Progenitor cell of endocrine pancreas (in vitro differentiated cells): ENCODE results near the gene MAP7D1. TPM values are rescaled to one million over a fixed set of nuclear protein-coding genes. Genes with fewer than 3 reads are reported as not detected.

Experiments used
- DNase-seq: peaks from one replicate; pipeline ENCODE4 v3.0.0; 2021; ENCODE audit warnings: low spot score; ENCODE audit not compliant: unreplicated experiment
- H3K27ac Mint-ChIP-seq: 2 replicates; pipeline ENCODE4 v1.8.0; 2021; ENCODE audit warnings: mild to moderate bottlenecking, moderate library complexity, mixed read lengths
- H3K27me3 Mint-ChIP-seq: 2 replicates; pipeline ENCODE4 v1.8.0; 2021; ENCODE audit warnings: mixed read lengths
- H3K36me3 Mint-ChIP-seq: 2 replicates; pipeline ENCODE4 v1.8.0; 2022; ENCODE audit warnings: mixed read lengths; ENCODE audit not compliant: insufficient read depth
- H3K4me1 Mint-ChIP-seq: 2 replicates; pipeline ENCODE4 v1.8.0; 2021; ENCODE audit warnings: low read depth, mixed read lengths
- H3K4me3 Mint-ChIP-seq: 2 replicates; pipeline ENCODE4 v1.8.0; 2021; ENCODE audit warnings: low read depth, mild to moderate bottlenecking, moderate library complexity, mixed read lengths
- H3K9me3 Mint-ChIP-seq: 2 replicates; pipeline ENCODE4 v1.8.0; 2021; ENCODE audit warnings: low read depth, mixed read lengths
- CTCF ChIP-seq: fragments of 200-600 bp; sonication (generic); IDR thresholded peaks from one replicate; pipeline ENCODE4 v1.5.0; 2021; ENCODE audit warnings: antibody characterized with exemption, mild to moderate bottlenecking; ENCODE audit not compliant: unreplicated experiment
- total RNA-seq: library from RNA; stranded (reverse); gene quantifications from 2 replicates; pipeline ENCODE4 v1.2.1, GENCODE V29; 2021

MAP7D1 gene
- total RNA-seq, 1 donor from 2014 or later = 109 TPM

DNA sequence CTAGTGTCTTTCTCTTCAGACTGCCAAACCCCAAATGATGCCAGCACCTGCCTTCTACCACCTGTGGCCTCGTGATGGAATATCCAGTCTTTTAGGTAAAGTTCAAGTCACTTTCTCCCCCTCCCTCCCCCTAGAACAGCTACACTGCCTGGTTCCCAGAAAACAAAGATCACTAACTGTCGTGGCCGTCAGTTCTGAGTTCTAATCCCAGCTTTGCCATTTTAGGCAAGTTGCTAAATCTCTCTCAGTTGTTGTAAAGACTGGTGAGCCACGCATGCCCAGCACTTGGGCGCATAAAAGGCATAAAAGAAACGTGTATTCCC, 6.0 kb upstream of the MAP7D1 start:
- Mint-ChIP-seq H3K4me3 (no peak overlapping the region), H3K4me1 (peaks cover 27% of the 10 kb centered on the region), H3K36me3 (peaks cover 2% of the 10 kb centered on the region), H3K9me3 (no peaks in the 10 kb centered on the region), H3K27me3 (no peaks in the 10 kb centered on the region), H3K27ac (peak overlapping the region; percentile 99)
- TF ChIP-seq CTCF = no peak
- DNase-seq = no peak

- no peak for TF ChIP-seq CTCF
- Mint-ChIP-seq H3K36me3 (peaks cover 2% of the 10 kb centered on the region), H3K4me3 (no peak overlapping the region), H3K27me3 (no peaks in the 10 kb centered on the region), H3K4me1 (peaks cover 32% of the 10 kb centered on the region), H3K9me3 (no peaks in the 10 kb centered on the region), H3K27ac (peak overlapping the region; percentile 99)
- peak; percentile 51 for DNase-seq
These were observed 5.4 kb upstream of the MAP7D1 start for GRCh38 chr1:36150296-36151133.

- Mint-ChIP-seq H3K4me3 (no peak overlapping the region), H3K9me3 (no peaks in the 10 kb centered on the region), H3K4me1 (peaks cover 32% of the 10 kb centered on the region), H3K36me3 (peaks cover 2% of the 10 kb centered on the region), H3K27me3 (no peaks in the 10 kb centered on the region), H3K27ac (peak overlapping the region; percentile 99)
- DNase-seq = no peak
- TF ChIP-seq CTCF = no peak
These were observed 4.7 kb upstream of the MAP7D1 start for GRCh38 chr1:36151134-36151844.

DNA sequence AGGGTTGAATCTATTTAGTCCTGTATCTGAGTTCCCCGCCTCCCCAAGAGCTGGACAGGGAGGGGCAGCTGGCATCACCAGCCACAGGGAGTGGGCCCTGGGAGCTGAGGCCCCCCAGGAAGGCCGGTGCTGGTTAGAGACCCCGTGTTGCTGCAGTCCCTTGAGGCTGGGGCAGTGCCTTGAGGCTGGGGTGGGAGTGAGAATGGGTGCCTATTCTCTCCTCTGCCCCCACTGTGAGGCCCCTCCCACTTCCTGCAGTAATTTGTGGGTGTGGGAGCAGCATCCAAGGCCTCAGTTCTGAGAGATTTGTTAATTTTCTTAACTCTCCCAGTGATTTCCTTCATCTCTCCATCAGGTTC, 4.1 kb upstream of the MAP7D1 start:
- peaks cover 2% of the 10 kb centered on the region for H3K36me3 Mint-ChIP-seq
- H3K27ac Mint-ChIP-seq = no peak overlapping the region
- no peak for DNase-seq
- no peak for TF ChIP-seq CTCF
- H3K4me1 Mint-ChIP-seq = peaks cover 32% of the 10 kb centered on the region
- H3K9me3 Mint-ChIP-seq = no peaks in the 10 kb centered on the region
- H3K27me3 Mint-ChIP-seq = no peaks in the 10 kb centered on the region
- H3K4me3 Mint-ChIP-seq = no peak overlapping the region

GRCh38 chr1:36153476-36153875, 2.5 kb upstream of the MAP7D1 start:
- peak overlapping the region; percentile 37 for H3K27ac Mint-ChIP-seq
- H3K9me3 Mint-ChIP-seq = no peaks in the 10 kb centered on the region
- no peak for DNase-seq
- H3K4me3 Mint-ChIP-seq = no peak overlapping the region
- no peak for TF ChIP-seq CTCF
- no peaks in the 10 kb centered on the region for H3K27me3 Mint-ChIP-seq
- H3K36me3 Mint-ChIP-seq = no peaks in the 10 kb centered on the region
- peaks cover 42% of the 10 kb centered on the region for H3K4me1 Mint-ChIP-seq
